GM18508 (cell line): ENCODE results near the gene SLFN5.
A peak's percentile ranks its signal among the peaks of the same experiment; 100 is the strongest.
"Not testable (repeated sequence)": the region's sequence is repeated elsewhere in the genome, so short reads cannot be mapped to it uniquely, and the experiment has no call there.

ENCODE experiments used
- ATAC-seq: cut with Tn5 transposase; IDR thresholded peaks from one replicate; pipeline ENCODE4 v1.9.1; 2021; ENCODE audit warnings: moderate number of reproducible peaks; ENCODE audit not compliant: insufficient read depth, unreplicated experiment

SLFN5 gene

GRCh38 chr17:35241520-35241919 is 1.4 kb upstream of the SLFN5 start:
- no peak for ATAC-seq

- ATAC-seq = no peak
These were observed 591 bp upstream of the SLFN5 start for GRCh38 chr17:35242158-35242804.

DNA sequence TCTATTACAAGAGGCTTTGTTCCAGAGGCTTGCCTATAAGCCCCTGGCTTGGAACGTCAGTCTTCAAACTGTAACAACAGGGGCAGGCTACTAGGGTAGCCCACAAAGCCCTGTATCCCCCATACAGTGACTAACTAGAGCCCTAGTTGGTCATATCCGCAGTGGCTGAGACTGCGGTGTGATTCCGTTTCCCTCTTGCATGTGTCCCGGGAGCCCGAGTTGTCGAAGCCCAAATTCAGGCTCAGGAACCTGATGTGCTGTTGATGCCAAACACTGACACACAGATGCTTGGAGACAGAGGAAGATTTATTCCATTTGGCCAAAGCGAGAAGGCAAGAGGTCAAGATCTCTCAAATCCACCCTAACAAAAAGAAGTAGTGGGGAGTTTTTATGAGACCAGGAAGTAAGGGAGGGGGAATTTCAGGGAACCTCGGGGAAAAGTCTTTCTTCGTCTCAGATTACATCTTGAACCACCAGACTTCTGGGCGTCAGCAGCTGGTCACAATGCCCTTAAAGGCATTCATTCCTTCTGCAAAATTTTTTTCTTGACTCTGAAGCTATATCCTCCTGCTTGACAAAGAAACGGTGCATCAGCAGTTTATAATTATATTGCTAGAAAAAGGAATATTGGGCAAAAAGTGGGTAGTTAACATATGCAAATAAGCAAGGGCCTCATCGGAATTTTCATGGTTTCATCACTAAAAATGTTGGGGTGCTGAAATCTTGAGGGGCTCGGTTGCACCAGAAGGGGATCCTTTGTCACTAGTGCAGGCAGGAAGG is 879 bp downstream of the SLFN5 start:
- no peak for ATAC-seq

- peak; percentile 42 for ATAC-seq
These were observed 1.7 kb downstream of the SLFN5 start for GRCh38 chr17:35244341-35245195.

DNA sequence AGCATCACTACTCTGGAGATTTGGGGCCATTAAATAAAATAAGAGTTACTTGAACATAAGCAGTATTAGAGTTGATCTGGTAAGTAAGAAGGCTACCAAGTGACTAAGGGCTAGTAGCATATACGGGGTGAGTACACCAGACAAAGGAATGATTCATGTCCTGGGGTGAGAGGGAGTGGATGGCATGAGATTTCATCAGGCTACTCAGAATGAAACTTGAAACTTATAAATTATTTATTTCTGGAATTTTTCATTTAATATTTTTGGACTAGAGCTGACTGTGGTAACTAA is 2.3 kb downstream of the SLFN5 start:
- no peak for ATAC-seq

DNA sequence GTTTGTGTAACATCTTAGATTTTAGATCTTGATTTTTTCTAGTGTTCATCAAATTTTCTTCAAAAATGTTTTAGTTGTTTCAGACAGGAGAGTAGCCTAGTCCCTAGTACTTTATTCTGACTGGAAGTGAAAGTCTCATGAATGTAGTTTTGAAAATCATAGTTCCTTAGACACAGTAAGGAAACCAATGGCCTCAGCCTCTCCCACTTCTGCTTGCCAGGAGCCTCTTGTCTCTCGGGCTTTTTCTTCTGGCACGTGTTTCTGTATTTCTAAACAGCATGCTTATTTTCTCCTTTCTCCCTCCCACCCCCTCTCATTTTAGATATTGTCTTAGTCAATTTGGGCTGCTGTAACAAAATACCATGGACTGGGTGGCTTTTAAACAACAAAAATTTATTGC is 9.8 kb downstream of the SLFN5 start:
- no peak for ATAC-seq

GRCh38 chr17:35254107-35254773 is 11.4 kb downstream of the SLFN5 start:
- no peak for ATAC-seq

DNA sequence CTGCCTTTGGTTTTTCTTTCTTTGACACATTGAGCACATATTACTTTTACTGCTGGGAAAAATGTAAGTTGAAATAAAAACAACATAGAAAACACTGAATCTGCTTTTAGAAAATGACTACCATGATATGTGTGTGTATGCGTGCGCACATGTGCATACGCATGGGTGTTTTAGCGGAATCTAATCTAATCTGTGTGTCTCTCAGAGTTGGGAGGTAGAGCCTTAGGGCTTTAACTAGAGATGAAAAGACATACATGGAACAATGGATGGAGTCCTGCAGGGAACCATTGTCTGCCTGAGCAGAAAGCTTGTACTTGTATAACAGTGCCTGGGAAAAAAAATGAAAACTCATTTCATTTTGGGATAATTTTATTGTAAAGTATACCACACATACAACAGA is 12.4 kb downstream of the SLFN5 start:
- no peak for ATAC-seq

DNA sequence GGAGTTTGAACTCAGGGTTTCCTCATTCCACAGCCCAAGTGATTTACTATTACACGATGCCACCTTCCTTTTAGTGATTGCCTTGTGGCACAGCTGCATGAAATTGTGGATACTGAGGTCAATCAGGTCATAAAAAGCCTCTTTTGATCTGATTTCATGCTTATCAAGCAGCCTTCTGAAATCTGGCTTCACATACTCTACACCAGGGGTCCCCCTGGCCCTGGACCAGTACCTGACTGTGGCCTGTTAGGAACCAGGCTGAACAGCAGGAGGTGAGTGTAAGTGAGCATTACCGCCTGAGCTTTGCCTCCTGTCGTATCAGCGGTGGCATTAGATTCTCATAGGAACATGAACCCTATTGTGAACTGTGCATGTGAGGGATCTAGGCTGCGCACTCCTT is 13.8 kb downstream of the SLFN5 start:
- no peak for ATAC-seq

GRCh38 chr17:35257208-35257659 is 14.4 kb downstream of the SLFN5 start:
- no peak for ATAC-seq

DNA sequence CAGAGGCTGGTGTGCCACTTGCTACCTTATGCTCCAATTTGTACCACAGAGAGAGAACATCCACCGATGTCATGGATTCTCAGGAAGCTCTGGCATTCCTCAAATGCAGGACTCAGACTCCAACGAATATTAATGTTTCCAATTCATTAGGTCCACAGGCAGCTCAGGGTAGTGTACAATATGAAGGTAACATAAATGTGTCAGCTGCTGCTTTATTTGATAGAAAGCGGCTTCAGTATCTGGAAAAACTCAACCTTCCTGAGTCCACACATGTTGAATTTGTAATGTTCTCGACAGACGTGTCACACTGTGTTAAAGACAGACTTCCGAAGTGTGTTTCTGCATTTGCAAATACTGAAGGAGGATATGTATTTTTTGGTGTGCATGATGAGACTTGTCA is 16.1 kb downstream of the SLFN5 start:
- no peak for ATAC-seq

DNA sequence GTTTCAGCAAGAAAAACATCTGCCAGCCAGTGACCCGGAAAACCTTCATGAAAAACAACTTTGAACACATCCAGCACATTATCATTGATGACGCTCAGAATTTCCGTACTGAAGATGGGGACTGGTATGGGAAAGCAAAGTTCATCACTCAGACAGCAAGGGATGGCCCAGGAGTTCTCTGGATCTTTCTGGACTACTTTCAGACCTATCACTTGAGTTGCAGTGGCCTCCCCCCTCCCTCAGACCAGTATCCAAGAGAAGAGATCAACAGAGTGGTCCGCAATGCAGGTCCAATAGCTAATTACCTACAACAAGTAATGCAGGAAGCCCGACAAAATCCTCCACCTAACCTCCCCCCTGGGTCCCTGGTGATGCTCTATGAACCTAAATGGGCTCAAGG is 22.2 kb downstream of the SLFN5 start:
- no peak for ATAC-seq

DNA sequence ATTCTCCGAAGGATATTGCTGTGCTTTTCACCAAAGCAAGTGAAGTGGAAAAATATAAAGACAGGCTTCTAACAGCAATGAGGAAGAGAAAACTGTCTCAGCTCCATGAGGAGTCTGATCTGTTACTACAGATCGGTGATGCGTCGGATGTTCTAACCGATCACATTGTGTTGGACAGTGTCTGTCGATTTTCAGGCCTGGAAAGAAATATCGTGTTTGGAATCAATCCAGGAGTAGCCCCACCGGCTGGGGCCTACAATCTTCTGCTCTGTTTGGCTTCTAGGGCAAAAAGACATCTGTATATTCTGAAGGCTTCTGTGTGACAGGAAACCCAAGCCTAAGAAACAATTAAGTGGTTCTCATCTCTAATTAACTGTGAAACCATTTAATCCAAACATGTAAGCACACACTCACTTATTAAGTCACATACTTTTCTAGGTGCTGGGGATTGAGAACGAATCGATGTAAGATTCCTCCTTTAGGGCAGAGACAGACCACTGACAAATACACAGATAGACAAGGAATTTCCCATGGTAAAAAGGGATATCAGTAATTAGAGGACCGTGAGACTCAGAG is 22.8 kb downstream of the SLFN5 start:
- no peak for ATAC-seq

- ATAC-seq = not testable (repeated sequence)
These were observed 31.5 kb downstream of the SLFN5 start for GRCh38 chr17:35274167-35275066.

DNA sequence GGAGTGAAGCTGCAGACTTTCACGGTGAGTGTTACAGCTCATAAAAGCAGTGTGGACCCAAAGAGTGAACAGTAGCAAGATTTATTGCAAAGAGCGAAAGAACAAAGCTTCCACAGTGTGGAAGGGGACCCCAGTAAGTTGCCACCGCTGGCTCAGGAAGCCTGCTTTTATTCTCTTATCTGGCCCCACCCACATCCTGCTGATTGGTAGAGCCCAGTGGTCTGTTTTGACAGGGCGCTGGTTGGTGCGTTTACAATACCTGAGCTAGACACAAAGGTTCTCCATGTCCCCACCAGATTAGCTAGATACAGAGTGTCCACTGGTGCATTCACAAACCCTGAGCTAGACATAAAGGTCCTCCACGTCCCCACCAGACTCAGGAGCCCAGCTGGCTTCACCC is 35.6 kb downstream of the SLFN5 start:
- not testable (repeated sequence) for ATAC-seq

- ATAC-seq = not testable (repeated sequence)
These were observed 36.0 kb downstream of the SLFN5 start for GRCh38 chr17:35278876-35279275.

DNA sequence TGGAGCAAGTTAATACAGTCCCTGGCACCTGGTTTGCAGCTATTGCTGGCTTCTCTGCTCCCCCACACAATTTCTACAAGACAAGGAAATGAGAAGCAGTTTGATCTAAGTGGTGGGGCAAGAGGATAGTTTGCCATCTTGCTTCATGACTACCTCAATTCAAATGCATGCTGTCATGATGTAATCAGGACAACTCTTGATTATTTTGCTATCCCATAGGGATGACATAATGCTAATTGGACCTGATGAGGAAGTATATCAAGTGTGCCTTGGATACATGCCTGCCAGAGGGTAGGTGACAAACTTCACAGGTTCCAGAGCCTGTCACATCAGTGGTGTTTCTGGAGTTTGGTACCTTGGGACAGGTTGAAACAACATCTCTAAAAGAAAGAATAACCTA is 40.9 kb downstream of the SLFN5 start:
- ATAC-seq = no peak

DNA sequence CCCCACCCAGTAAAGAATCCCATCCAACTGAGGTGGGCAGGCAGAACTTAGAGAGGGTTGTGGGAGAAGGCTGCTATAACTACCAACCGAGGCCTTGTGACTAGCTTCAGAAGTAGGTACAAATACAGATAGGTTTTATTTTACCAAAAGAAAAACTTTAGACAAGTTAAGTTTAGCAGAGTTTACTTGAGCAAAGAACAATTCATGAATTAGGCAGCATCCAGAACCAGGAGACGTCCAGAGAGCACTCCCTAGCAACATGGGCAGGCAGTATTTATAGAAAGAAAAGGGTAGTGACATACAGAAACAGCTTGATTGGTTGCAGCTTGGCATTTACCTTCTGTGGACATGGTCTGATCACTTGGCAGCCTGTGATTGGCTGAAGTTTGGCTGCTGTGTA is 42.1 kb downstream of the SLFN5 start:
- no peak for ATAC-seq

DNA sequence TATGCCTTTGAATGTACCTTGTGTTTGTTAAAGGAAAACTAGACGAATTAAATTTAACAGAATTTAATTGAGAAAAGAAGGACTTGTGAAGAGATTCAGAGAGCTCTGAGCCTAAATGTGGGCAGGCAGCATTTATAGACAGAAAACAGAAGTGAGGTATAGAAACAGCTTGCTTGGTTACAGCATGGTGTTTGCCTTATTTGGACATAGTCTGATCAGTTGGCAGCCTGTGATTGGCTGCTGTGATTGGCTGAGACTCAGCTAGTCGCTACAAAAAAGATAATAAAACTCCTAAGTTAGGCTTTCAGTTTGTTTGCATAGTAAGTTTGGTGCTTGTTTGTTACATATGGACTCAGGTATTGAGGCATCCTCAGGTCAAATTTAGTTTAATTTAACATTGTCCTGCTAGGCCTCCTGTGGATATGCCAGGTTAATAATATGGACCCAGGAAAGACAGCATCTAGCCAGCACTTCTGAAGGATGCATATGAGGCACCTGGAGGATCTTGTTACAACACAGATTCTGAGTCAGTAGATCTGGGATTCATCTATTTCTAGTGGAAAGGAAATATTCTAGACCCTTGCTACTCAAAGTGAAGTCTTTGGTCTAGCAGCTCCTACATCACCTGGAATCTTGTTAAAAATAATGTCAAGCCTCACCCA is 43.4 kb downstream of the SLFN5 start:
- ATAC-seq = no peak
